Astrocyte (in vitro differentiated cells and primary cell): ENCODE results near the gene DTX2. TPM values are rescaled to one million over a fixed set of nuclear protein-coding genes. Genes with fewer than 3 reads are reported as not detected.
"Not testable (repeated sequence)": the region's sequence is repeated elsewhere in the genome, so short reads cannot be mapped to it uniquely, and the experiment has no call there.

ENCODE experiments used
- DNase-seq: peaks from one replicate; pipeline ENCODE4 v3.0.0-alpha.2; 2010; ENCODE audit warnings: low read depth
- FAIRE-seq: peaks from 2 replicates; lab custom pipeline; 2011; peaks lifted over from hg19 to GRCh38; lab: Jason Lieb, UNC
- H2AFZ ChIP-seq: 2 replicates; pipeline ENCODE4 v1.6.0; 2012; ENCODE audit warnings: low read depth, low read length, inconsistent platforms
- H3K27ac ChIP-seq: 2 replicates; pipeline ENCODE4 v1.5.1; 2011; ENCODE audit warnings: low read depth, low read length, inconsistent platforms
- H3K27me3 ChIP-seq: 2 replicates; pipeline ENCODE4 v1.6.0; 2011; ENCODE audit warnings: low read length, inconsistent platforms; ENCODE audit not compliant: insufficient read depth
- H3K36me3 ChIP-seq: 2 replicates; pipeline ENCODE4 v1.5.1; 2011; ENCODE audit warnings: low read length, inconsistent platforms; ENCODE audit not compliant: insufficient read depth
- H3K4me1 ChIP-seq: 2 replicates; pipeline ENCODE4 v1.5.1; 2011; ENCODE audit warnings: low read length, inconsistent platforms; ENCODE audit not compliant: insufficient read depth
- H3K4me2 ChIP-seq: 2 replicates; pipeline ENCODE4 v1.6.0; 2012; ENCODE audit warnings: low read length, inconsistent platforms
- H3K4me3 ChIP-seq: 2 replicates; pipeline ENCODE4 v1.5.1; 2011; ENCODE audit warnings: low read depth, mild to moderate bottlenecking, low read length, inconsistent platforms; ENCODE audit not compliant: insufficient read depth
- H3K79me2 ChIP-seq: 2 replicates; pipeline ENCODE4 v1.6.0; 2012; ENCODE audit warnings: mild to moderate bottlenecking, low read length, inconsistent platforms; ENCODE audit not compliant: insufficient read depth
- H3K9ac ChIP-seq: 2 replicates; pipeline ENCODE4 v1.6.0; 2012; ENCODE audit warnings: mild to moderate bottlenecking, low read length, inconsistent platforms
- H3K9me3 ChIP-seq: 2 replicates; pipeline ENCODE4 v1.5.1; 2012; ENCODE audit warnings: low read depth, mild to moderate bottlenecking, low read length, inconsistent platforms; ENCODE audit not compliant: insufficient read depth
- H4K20me1 ChIP-seq: 2 replicates; pipeline ENCODE4 v1.6.0; 2012; ENCODE audit warnings: low read length, inconsistent platforms; ENCODE audit not compliant: insufficient read depth
- H3K27ac Mint-ChIP-seq: one replicate; pipeline ENCODE4 v1.8.0; 2021; ENCODE audit warnings: mild to moderate bottlenecking, mixed read lengths; ENCODE audit not compliant: unreplicated experiment
- H3K27me3 Mint-ChIP-seq: one replicate; pipeline ENCODE4 v1.8.0; 2021; ENCODE audit warnings: low read depth, mixed read lengths; ENCODE audit not compliant: unreplicated experiment
- H3K36me3 Mint-ChIP-seq: one replicate; pipeline ENCODE4 v1.8.0; 2021; ENCODE audit warnings: low read depth, mixed read lengths; ENCODE audit not compliant: unreplicated experiment
- H3K4me1 Mint-ChIP-seq: one replicate; pipeline ENCODE4 v1.8.0; 2021; ENCODE audit warnings: low read depth, mixed read lengths; ENCODE audit not compliant: unreplicated experiment
- H3K4me3 Mint-ChIP-seq: one replicate; pipeline ENCODE4 v1.8.0; 2021; ENCODE audit warnings: mild to moderate bottlenecking, moderate library complexity, mixed read lengths; ENCODE audit not compliant: unreplicated experiment
- H3K9me3 Mint-ChIP-seq: one replicate; pipeline ENCODE4 v1.8.0; 2021; ENCODE audit warnings: mild to moderate bottlenecking, mixed read lengths; ENCODE audit not compliant: unreplicated experiment
- total RNA-seq: library from RNA; stranded (reverse); gene quantifications from 2 replicates; pipeline ENCODE4 v1.2.1, GENCODE V29; 2021

DTX2 gene
- total RNA-seq, 1 donor from 2014 or later = 19.7 TPM

- H3K36me3 Mint-ChIP-seq, H3K27ac ChIP-seq, H3K27me3 ChIP-seq, H3K4me3 ChIP-seq, H3K9me3 ChIP-seq, FAIRE-seq, H3K4me1 ChIP-seq, H2AFZ ChIP-seq, H3K9ac ChIP-seq, H3K4me3 Mint-ChIP-seq, H3K27ac Mint-ChIP-seq, DNase-seq, H3K27me3 Mint-ChIP-seq, H4K20me1 ChIP-seq, H3K79me2 ChIP-seq, H3K36me3 ChIP-seq, H3K9me3 Mint-ChIP-seq, H3K4me1 Mint-ChIP-seq, H3K4me2 ChIP-seq: not testable (repeated sequence)
Observed at GRCh38 chr7:76485822-76486610, 24.5 kb downstream of the DTX2 start.

- not testable (repeated sequence) for H3K4me2 ChIP-seq, H3K4me1 ChIP-seq, H2AFZ ChIP-seq, H3K27me3 ChIP-seq, H4K20me1 ChIP-seq, H3K36me3 ChIP-seq, H3K9ac ChIP-seq, H3K79me2 ChIP-seq, H3K4me1 Mint-ChIP-seq, H3K27me3 Mint-ChIP-seq, FAIRE-seq, H3K27ac Mint-ChIP-seq, H3K36me3 Mint-ChIP-seq, DNase-seq, H3K9me3 Mint-ChIP-seq, H3K4me3 Mint-ChIP-seq, H3K9me3 ChIP-seq, H3K4me3 ChIP-seq, H3K27ac ChIP-seq
Observed at GRCh38 chr7:76486618-76487017, 25.1 kb downstream of the DTX2 start.

GRCh38 chr7:76487969-76488368 lies 26.5 kb downstream of the DTX2 start:
- not testable (repeated sequence) for H3K4me1 Mint-ChIP-seq, H4K20me1 ChIP-seq, H3K36me3 Mint-ChIP-seq, H3K27me3 ChIP-seq, H2AFZ ChIP-seq, H3K4me3 Mint-ChIP-seq, FAIRE-seq, H3K27ac Mint-ChIP-seq, H3K9me3 ChIP-seq, H3K27ac ChIP-seq, DNase-seq, H3K4me3 ChIP-seq, H3K27me3 Mint-ChIP-seq, H3K4me2 ChIP-seq, H3K36me3 ChIP-seq, H3K9me3 Mint-ChIP-seq, H3K9ac ChIP-seq, H3K79me2 ChIP-seq, H3K4me1 ChIP-seq

- not testable (repeated sequence) for H3K27me3 Mint-ChIP-seq, H3K4me3 ChIP-seq, H4K20me1 ChIP-seq, H2AFZ ChIP-seq, H3K4me3 Mint-ChIP-seq, FAIRE-seq, H3K27ac Mint-ChIP-seq, H3K36me3 Mint-ChIP-seq, H3K79me2 ChIP-seq, H3K27me3 ChIP-seq, H3K4me2 ChIP-seq, H3K9ac ChIP-seq, H3K4me1 ChIP-seq, H3K36me3 ChIP-seq, DNase-seq, H3K9me3 ChIP-seq, H3K4me1 Mint-ChIP-seq, H3K9me3 Mint-ChIP-seq, H3K27ac ChIP-seq
Observed at GRCh38 chr7:76492139-76492538, 30.6 kb downstream of the DTX2 start.

- H3K4me1 ChIP-seq, H3K27ac Mint-ChIP-seq, FAIRE-seq, H3K4me2 ChIP-seq, H3K9ac ChIP-seq, H3K9me3 ChIP-seq, H3K4me3 Mint-ChIP-seq, H3K4me1 Mint-ChIP-seq, H2AFZ ChIP-seq, H3K9me3 Mint-ChIP-seq, H4K20me1 ChIP-seq, H3K27me3 Mint-ChIP-seq, H3K27ac ChIP-seq, H3K79me2 ChIP-seq, H3K36me3 ChIP-seq, H3K27me3 ChIP-seq, DNase-seq, H3K4me3 ChIP-seq, H3K36me3 Mint-ChIP-seq: not testable (repeated sequence)
Observed at GRCh38 chr7:76495717-76496116, 34.2 kb downstream of the DTX2 start.

- not testable (repeated sequence) for H4K20me1 ChIP-seq, H3K4me3 ChIP-seq, H3K9ac ChIP-seq, FAIRE-seq, H3K4me1 ChIP-seq, H2AFZ ChIP-seq, H3K27ac ChIP-seq, H3K4me3 Mint-ChIP-seq, H3K27me3 ChIP-seq, DNase-seq, H3K9me3 ChIP-seq, H3K79me2 ChIP-seq, H3K36me3 ChIP-seq, H3K9me3 Mint-ChIP-seq, H3K27ac Mint-ChIP-seq, H3K27me3 Mint-ChIP-seq, H3K4me2 ChIP-seq, H3K4me1 Mint-ChIP-seq, H3K36me3 Mint-ChIP-seq
Observed at GRCh38 chr7:76497918-76498582, 36.5 kb downstream of the DTX2 start.
